Stimulated activated CD4-positive, alpha-beta T cell treated with anti-CD3 and anti-CD28 coated beads, Interleukin-1b, Interleukin-23, amount 100 ng/mL, for 1 hour (primary cell): ENCODE data around the gene GNG2.

Experiments used
- DNase-seq, 2 donors: peaks; one replicate each; pipeline ENCODE4 v3.0.0-alpha.2; 2020; ENCODE audit warnings: low read depth in 2 of 2

Gene GNG2

GRCh38 chr14:51993285-51993920 is 133.0 kb downstream of the GNG2 start:
- DNase-seq = no peak

DNA sequence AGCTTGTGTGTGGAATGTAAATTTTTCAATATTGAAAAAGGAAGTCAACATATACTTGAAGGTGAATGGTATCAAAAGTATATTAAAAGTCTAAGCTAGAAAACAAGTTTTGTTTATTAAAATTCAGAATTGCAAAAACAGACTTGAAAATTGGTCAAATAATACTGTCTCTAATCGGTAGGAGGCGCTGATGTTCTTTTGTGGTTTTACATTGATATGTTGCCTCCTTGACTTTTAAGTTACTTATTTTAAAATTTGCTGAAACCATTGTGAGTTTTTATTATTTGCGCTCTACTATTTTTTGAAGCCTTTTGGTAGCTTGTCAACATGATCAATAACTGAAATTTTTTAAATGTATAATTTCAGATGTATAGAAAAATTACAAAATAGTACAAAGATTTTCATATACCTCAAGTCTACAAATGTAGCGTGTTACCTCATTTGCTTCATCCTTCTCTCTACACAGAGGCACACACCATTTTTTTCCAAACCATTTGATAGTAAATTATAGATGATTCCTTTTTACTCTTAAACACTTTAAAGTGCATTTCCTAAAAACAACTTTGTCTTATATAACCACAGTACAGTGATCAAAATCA is 135.8 kb downstream of the GNG2 start:
- DNase-seq = no peak

- DNase-seq = no peak
Observed at GRCh38 chr14:51998348-51998747, 137.9 kb downstream of the GNG2 start.

DNA sequence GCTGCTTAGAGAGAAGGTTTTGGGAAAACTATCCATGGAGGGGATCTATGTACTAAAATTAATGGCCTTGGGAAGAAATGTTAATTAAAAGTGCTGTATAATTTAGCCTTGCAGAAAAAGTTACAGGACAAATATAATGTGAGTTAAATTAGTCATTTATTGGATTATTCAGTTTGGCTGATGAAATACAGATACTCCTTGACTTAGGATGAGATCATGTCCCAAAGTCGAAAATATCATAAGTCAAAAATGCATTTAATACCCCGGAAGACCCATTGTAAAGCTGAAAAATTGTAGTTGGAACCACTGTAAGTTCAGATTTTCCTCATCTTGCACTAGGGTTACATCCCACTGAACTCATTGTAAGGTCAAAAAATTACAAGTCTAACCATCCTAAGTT is 138.7 kb downstream of the GNG2 start:
- no peak for DNase-seq

- no peak for DNase-seq
Observed at GRCh38 chr14:52000019-52000582, 139.7 kb downstream of the GNG2 start.

DNA sequence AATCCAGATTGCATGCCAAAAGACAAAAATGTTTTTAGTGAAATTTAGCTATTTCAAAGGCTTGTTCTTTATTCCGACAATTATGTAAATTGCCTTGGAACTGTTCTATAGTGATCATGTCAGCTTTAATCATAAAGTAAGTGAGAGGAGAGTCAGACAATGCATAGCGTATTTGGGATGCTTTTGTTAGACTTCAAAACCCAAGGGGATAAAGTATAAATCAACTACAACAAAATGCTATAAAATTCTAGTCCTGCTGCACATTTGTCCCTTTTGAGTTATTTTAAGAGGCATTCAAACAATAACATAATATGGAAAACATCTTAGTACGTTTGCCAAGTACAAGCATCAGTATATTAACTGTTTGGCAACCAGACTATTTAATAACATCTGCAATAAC is 140.3 kb downstream of the GNG2 start:
- DNase-seq = no peak

DNA sequence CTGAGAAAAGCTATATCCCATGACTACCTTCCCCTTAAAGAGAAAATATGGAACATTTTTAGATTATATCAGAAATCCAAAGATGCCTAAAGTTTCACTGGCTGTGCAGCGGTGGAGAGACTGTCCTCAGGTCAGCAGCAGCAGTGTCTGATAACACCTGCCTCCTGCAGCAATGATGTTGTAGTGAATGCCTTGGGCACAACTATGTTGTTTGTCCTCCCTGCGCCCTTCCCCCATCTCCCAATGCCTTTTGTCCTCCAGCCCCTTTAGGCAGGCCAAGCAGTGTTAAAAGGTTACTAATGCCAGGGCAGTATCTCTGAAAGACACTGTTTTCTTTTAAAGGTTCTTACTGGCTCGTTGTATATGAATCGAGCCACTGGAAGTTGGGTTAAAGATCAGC is 142.1 kb downstream of the GNG2 start:
- DNase-seq = no peak

DNA sequence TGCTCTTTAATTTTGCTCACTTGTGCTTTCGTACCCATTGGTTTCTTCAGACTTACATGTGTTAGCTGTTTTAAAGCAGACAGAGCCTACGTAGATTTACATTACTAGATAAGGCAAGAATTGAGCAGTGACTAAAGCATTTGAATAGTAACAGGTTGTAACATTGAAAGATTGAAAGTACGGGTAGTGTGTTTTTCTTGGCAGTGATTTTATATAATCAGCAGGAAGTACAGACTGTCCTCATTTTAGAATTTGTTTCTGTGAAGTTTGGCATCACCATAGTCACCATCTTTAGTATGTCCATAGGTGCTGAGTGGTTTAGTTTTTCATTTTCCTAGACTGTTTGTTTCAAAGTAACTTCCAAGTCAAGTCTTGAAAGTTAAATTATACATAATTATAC is 142.9 kb downstream of the GNG2 start:
- no peak for DNase-seq

GRCh38 chr14:52005625-52006024 is 145.2 kb downstream of the GNG2 start:
- DNase-seq = no peak

GRCh38 chr14:52006361-52006760 is 145.9 kb downstream of the GNG2 start:
- no peak for DNase-seq

DNA sequence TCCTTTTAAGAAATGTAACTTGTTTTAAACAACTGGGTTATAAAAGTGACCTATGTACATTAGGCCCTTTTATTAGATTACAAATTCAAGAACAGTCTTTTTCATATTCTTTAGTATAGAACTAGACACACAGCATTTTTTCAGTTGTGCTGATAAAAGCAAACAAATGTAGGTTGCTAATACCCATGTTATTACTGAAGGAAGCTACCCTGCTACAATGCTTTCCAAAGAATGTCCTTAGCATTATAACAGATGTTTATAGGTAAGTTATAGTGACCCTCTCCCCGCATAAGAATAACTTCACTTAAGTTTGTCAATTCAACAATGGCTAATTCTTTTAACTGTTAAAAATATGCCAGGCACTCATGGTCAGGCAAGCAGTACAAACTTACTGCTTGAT is 146.8 kb downstream of the GNG2 start:
- DNase-seq = no peak

- no peak for DNase-seq
Observed at GRCh38 chr14:52007637-52008036, 147.2 kb downstream of the GNG2 start.

DNA sequence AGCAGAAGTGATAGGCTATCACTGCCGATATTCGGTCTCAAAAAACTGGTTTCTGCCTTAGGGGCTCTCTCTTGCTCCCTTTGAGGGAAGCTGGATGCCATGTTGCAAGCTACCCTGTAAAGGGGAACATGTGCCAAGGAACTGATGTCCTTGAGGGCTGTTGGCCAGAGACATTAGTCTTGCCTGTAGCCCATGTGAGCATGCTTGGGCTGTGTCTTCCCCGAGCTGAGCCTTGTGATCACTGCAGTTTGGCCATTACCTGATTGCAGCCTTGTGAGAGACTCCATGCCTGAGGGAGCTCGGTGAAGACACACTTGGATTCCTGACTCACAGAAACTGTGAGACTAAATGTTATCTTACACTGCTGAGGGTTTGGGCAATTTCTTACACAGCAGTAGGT is 147.7 kb downstream of the GNG2 start:
- no peak for DNase-seq

DNA sequence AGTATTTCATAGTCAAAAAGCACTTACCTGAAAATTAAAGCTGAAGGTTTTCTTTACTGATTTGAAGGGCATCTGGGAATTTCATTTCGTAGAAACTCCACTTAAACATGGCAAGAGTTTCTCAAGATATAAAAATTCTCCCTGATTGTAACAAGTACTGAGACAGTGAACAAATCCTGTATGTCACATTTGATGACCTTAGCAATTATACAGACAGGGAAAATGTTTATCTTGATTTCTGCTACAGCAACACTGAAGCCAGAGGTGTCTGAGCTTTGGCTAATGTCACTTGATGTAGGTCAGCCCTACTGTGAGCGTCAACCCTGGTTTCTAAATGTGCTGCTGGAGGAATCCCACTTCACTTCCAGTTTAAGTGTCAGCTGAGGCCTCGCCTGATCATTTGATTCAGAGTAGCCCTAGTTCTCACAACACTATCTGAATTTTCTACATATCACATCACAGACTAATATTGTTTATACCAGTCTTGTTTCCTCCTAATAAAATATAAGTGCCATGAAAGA is 149.8 kb downstream of the GNG2 start:
- no peak for DNase-seq

- DNase-seq = no peak
Observed at GRCh38 chr14:52011523-52011922, 151.1 kb downstream of the GNG2 start.

- no peak for DNase-seq
Observed at GRCh38 chr14:52012635-52013034, 152.2 kb downstream of the GNG2 start.

- no peak for DNase-seq
Observed at GRCh38 chr14:52013984-52014600, 153.7 kb downstream of the GNG2 start.

DNA sequence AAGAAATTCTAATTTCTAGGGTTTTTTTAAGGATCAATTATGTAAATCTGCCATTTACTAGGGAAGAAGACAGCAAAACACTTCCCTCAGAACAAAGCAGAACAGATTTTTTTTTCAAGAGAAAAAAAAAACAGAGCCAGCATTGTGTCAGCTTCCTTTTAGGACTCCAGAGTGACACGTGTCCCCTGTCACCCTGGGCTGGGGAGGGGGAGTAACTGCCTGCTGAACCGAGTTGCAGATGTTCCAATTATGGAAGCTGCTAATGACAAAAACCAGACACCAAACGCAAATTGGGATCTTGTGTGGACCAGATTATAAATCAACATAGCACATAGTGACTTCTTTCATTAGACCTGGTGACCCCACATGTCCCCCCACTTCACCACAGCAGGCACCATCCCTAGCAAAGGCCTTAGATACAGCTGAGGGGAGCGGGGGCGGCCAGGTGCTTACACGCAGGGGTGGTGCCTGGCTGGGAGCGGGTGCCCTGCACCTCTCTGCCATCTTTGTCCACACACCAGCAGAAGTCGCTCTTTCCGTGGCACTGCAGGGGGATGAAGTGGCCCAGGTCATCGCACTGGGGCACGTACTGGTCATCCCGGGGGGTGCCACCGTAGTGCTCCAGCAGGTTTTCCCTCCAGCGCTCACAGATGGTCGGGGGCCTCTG is 154.3 kb downstream of the GNG2 start:
- no peak for DNase-seq

DNA sequence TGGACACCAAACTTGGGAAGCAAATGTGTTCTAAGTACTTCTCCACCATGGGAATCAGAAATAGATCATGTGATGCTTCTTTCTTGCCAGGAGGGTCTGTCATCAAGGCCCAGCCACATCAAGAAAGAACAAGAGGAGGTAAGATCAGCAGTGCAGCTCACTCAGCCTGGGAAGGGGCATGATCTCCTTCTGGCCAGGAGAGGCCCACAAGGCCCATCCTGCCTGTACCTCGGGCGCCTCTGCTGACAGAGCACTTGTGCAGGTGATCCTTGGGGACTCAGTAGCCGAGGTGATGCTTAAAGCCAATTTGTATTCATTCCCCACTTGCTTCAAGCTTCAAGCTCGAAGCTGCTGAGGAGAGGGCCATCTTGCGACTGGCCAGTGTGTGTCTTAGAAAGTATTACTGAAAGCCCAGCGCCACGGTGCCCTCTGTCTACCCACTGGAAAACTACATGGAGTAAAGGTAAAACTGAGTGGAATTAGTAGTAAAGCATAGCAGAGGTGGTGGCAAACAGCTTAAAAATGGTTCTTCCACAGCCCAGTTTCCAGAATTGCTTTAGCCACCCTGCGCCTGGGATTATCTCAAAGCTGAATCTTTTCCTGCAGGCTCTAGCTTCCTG is 155.1 kb downstream of the GNG2 start:
- DNase-seq = no peak

DNA sequence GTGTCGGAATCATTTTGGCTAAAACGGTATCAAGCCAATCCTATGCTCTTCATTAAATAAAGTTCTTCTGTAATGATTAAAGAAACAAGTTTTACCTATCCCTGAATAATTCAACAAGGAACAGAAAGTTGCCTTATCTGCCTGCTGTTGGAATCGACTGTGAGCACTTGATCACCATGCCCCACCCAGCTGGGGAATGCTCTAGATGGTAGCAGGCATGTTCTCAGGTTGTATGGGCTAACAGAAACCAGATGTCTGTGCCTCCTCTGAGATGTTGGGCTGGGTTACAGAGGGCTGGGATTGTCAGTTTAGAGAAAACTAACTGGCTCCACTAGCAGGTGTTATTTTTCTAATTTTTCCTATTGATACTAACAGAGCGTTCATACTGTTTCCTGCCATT is 157.8 kb downstream of the GNG2 start:
- no peak for DNase-seq

DNA sequence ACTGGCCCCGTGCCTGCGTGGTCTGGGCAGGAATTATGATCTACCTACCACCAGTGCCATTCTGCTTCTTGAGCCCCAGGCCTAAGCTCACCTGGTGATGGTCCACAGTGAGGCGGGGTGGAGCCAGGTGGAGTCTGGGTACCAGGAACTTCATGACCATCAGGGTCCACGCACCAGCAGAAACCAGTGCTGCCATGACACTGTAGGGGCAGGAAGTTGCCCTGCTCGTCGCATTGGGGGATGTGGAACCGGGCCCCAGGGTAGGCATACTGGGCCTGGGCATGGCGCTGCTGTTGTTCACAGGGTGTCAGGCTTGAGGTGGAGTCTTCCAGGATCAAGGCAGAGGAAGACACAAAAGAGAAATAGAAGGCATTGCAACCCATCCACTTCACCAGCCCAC is 158.6 kb downstream of the GNG2 start:
- no peak for DNase-seq
